Small intestine (tissue), 7 donors: ENCODE measurements around the gene ALDH1L1. TPM values are rescaled to one million over a fixed set of nuclear protein-coding genes. Genes with fewer than 3 reads are reported as not detected.

ENCODE experiments used
- DNase-seq, 2 donors: peaks; one replicate each; pipeline versions ENCODE4 v3.0.0 to v3.0.0-alpha.2; 2013
- FAIRE-seq: peaks from 2 replicates; lab custom pipeline; 2012; peaks lifted over from hg19 to GRCh38; lab: Jason Lieb, UNC
- H3K27ac ChIP-seq, 3 donors: one replicate each; pipeline ENCODE4 v1.5.1; 2013; ENCODE audit warnings: low read length in 2 of 3, mild to moderate bottlenecking in 2 of 3, control low read depth in 1 of 3, inconsistent platforms in 1 of 3, low read depth in 1 of 3, moderate library complexity in 1 of 3
- H3K27me3 ChIP-seq, 3 donors: one replicate each; pipeline ENCODE4 v1.6.1; 2013; ENCODE audit warnings: low read length in 3 of 3, inconsistent platforms in 1 of 3; ENCODE audit not compliant: control insufficient read depth in 3 of 3, insufficient read depth in 3 of 3
- H3K36me3 ChIP-seq, 3 donors: one replicate each; pipeline ENCODE4 v1.6.1; 2013; ENCODE audit warnings: low read length in 3 of 3, inconsistent platforms in 1 of 3, low read depth in 1 of 3, mild to moderate bottlenecking in 1 of 3, moderate library complexity in 1 of 3; ENCODE audit not compliant: control insufficient read depth in 3 of 3, insufficient read depth in 2 of 3
- H3K4me1 ChIP-seq, 3 donors: one replicate each; pipeline ENCODE4 v1.6.1; 2013; ENCODE audit warnings: low read length in 2 of 3, inconsistent platforms in 1 of 3, low read depth in 1 of 3, mild to moderate bottlenecking in 1 of 3, moderate library complexity in 1 of 3; ENCODE audit not compliant: control insufficient read depth in 3 of 3, insufficient read depth in 2 of 3
- H3K4me3 ChIP-seq, 3 donors: one replicate each; pipeline ENCODE4 v1.5.1; 2013; ENCODE audit warnings: low read length in 3 of 3, control low read depth in 1 of 3, inconsistent platforms in 1 of 3, low read depth in 1 of 3, mild to moderate bottlenecking in 1 of 3, moderate library complexity in 1 of 3
- H3K9me3 ChIP-seq, 2 donors: one replicate each; pipeline ENCODE4 v1.6.1; 2013; ENCODE audit warnings: low read depth in 1 of 2, low read length in 1 of 2; ENCODE audit not compliant: control insufficient read depth in 2 of 2, insufficient read depth in 1 of 2
- WGBS, 3 donors: extraction: QIAGEN DNeasy Blood & Tissue Kit; methylation state at CpG; one replicate each; pipeline ENCODE4 v1.1.7; 2013; 5-methylcytosine and 5-hydroxymethylcytosine counted together
- polyA plus RNA-seq, 4 donors: library from polyadenylated mRNA; stranded (reverse) in 3 of 4; unstranded in 1 of 4; fragments of 200-250 nt in 3 of 4; fragments of 120-200 nt in 1 of 4; gene quantifications; one replicate each; pipeline versions ENCODE4 v1.2.1 to v1.2.3, GENCODE V29; 2013
- donor health status: healthy with polysubstance abuse.
- donor health status: control.
- donor health status: control.
- donor health status: Bipolar disorder and iron deficiency.
- donor health status: healthy.

Gene ALDH1L1
- polyA plus RNA-seq, 4 donors = 0.27 to 58.7 (median 2.5) TPM

DNA sequence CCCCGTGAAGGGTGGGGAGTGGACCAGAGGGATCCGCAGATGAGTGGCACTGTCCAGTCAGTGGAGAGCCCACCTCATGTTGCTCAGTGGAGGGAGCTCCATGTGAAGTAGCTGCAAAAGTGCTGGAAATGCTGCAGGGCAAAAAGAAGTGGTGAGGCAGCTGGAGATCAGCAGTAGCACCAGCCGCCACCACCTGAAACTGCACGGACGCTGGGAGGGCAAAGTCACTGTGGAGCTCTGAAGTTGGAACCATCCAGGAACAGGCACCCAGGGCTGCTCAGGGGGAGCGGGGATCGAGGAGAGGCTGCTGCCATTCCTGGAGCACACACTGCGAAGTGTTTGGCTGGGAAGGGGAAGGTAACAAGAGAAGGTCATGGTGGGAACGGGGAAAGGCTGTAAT is 6.4 kb upstream of the ALDH1L1 start:
- WGBS, 3 donors = 86 to 87% (median 86%) methylated on average over 9 of the region's 9 CpGs

DNA sequence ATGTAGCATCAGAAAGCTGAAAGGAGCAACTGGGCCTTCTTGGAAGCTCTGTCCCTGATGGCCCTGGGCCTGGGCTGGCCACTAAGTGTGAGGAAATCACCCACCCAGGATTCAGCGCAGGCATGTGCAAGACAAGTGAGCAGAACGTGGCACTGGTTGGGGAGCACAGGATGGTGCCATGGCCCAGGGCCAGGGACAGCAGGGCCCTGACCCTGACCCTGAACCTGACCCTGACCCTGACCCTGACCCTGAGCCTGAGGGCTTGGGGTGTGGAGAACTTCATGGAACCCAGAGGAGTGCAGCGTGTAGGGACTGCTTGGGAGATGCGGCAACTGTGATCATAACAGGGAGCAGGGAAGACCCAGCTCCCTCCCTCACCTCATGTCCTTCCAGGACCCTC is 5.9 kb upstream of the ALDH1L1 start:
- H3K27me3 ChIP-seq = peaks cover 0 to 3% (median 2%) of the 10 kb centered on the region in 3 donors
- H3K4me3 ChIP-seq = no peak overlapping the region
- peaks cover 0 to 3% (median 0%) of the 10 kb centered on the region in 3 donors for H3K36me3 ChIP-seq
- 80 to 88% (median 84%) methylated on average over 4 of the region's 4 CpGs for WGBS, 3 donors
- DNase-seq (no peak), FAIRE-seq (no peak)
- no peak overlapping the region for H3K27ac ChIP-seq
- H3K4me1 ChIP-seq = no peaks in the 10 kb centered on the region
- H3K9me3 ChIP-seq = no peaks in the 10 kb centered on the region

More for the DNA sequence above, 6.4 kb upstream of the ALDH1L1 start:
- Histone ChIP-seq H3K4me1 (no peaks in the 10 kb centered on the region), H3K36me3 (peaks cover 0 to 3% (median 0%) of the 10 kb centered on the region in 3 donors), H3K9me3 (no peaks in the 10 kb centered on the region), H3K27me3 (peaks cover 0 to 3% (median 0%) of the 10 kb centered on the region in 3 donors), H3K27ac (no peak overlapping the region), H3K4me3 (no peak overlapping the region)
- FAIRE-seq (no peak), DNase-seq (no peak)

DNA sequence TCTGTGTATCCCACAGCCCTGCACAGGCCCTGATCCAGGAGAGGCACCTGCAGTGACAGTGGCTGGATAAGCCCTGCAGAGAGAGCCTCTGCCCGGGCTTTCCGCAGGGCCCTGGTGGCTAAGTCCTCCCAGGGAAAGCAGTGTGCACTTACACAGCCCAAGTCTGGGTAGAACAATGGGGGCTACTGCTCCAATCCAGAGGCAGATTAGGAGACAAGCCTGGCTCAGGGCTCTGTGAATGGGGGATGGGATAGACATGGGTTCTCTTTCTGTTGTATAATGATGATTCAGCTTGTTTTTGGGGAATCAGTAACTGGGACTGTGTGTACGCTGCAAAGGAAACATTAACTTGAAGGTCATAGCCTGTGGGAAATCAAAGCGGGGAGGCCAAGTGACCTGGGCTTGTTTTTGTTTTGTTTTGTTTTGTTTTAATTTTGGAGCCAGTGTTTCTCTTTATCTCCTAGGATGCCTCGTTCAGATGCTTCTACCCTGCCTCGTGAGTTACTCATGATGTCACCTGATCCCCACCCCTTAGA is 4.1 kb upstream of the ALDH1L1 start:
- Histone ChIP-seq H3K27ac (no peak overlapping the region), H3K4me1 (no peaks in the 10 kb centered on the region), H3K9me3 (no peaks in the 10 kb centered on the region), H3K27me3 (peaks cover 6 to 12% (median 8%) of the 10 kb centered on the region in 3 donors), H3K36me3 (peaks cover 0 to 3% (median 0%) of the 10 kb centered on the region in 3 donors), H3K4me3 (no peak overlapping the region)
- FAIRE-seq (no peak), DNase-seq (no peak)
- WGBS, 3 donors = 68 to 74% (median 73%) methylated on average over 6 of the region's 6 CpGs

DNA sequence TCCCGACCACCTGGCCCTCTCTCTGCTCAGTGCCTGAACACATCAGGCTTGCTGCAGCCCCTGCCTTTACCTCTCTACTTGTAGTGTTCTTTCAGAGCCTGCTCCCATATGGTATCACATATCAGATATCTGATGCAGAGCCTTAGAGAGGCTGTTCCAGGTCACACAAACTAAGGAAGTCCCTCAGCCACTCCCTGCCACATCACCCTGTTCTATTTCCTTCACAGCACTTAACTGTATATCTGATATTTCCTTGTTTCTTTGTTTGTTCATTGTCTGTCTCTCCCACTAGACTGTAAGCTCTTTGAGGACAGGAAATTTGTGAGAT is 976 bp upstream of the ALDH1L1 start:
- 37 to 50% (median 43%) methylated on average over 1 of the region's 1 CpG for WGBS, 3 donors
- H3K27me3 ChIP-seq = peaks cover 6 to 13% (median 8%) of the 10 kb centered on the region in 3 donors

DNA sequence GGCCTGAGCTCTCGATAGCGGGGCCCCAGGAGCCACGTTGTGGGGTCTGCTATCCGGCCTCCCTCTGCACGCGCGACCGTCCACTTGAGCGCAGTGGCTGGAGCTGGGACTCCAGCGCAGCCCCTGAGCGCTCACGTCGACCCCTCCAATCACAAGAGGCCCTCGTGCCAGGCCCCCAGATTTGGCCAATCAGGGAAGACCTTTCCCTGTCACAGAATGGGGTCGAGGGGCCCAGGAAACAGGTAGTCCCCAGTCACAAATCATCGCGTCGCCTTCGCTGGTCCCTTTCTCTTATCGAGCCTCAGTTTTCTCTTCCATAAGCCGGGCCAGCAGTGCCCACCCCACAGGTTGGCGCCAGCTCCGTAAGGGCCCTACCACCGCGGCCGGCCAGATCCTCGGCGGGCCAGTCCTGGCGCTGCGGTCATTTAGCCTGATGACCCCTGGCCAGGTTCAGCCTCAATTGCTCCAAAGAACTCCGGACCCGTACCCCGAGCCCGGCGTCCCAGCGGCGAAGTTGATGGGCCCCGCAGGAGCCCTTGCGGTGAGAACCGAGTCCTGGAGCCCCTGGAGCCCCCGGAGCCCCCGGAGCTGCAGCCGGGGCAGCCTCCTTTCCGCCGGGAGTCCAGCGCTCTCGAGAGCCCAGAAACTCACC is 435 bp downstream of the ALDH1L1 start:
- Histone ChIP-seq H3K4me3 (peak overlapping the region in 2 of 3 donors; percentile 22 to 68), H3K4me1 (no peaks in the 10 kb centered on the region), H3K36me3 (peaks cover 0 to under 1% (median 0%) of the 10 kb centered on the region in 3 donors), H3K27me3 (peaks cover 6 to 13% (median 8%) of the 10 kb centered on the region in 3 donors), H3K27ac (peak overlapping the region in 1 of 3 donors; percentile 91), H3K9me3 (no peaks in the 10 kb centered on the region)
- WGBS, 3 donors = 4% methylated on average over 47 of the region's 47 CpGs
- FAIRE-seq = no peak
- DNase-seq = peak in 1 of 2 donors; percentile 81

More for the DNA sequence above, 976 bp upstream of the ALDH1L1 start:
- peak overlapping the region in 1 of 3 donors; percentile 68 for H3K4me3 ChIP-seq
- H3K36me3 ChIP-seq = peaks cover 0 to 3% (median 0%) of the 10 kb centered on the region in 3 donors
- no peak for DNase-seq
- H3K4me1 ChIP-seq = no peaks in the 10 kb centered on the region
- FAIRE-seq = no peak
- H3K9me3 ChIP-seq = no peaks in the 10 kb centered on the region
- H3K27ac ChIP-seq = no peak overlapping the region

DNA sequence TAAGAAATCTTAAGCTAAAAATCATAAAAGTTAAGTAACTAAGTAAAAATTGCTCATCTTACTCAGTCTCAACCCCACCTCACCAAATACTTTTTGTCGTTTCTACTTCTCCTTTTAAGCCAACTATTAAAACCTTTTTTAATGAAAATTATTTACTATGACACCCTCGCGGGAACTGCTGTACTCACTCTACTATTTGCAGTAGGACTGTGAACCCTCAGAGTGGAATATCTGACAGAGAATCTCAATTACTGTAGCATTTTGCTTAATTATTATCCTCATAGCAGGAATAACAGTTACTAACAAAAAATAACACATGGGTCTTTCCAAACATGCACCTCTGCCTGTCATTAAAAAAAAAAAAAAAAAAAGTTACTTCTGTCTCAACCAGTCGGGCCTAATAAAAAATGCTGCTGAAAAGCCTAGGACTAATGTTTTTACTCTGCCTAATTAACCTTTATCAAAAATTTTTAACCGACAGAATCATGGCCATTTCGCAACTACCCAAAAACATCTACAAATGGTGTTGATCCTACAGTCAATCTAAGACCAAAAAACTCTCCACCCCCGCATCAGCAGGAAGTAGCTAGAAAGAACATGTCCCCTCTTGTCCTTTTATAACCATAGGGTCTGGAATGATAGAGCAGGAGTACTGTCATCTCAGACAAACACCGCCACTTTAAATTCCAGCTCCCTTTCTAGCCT is 10.2 kb downstream of the ALDH1L1 start:
- no peaks in the 10 kb centered on the region for H3K9me3 ChIP-seq
- 75 to 79% (median 76%) methylated on average over 8 of the region's 8 CpGs for WGBS, 3 donors
- DNase-seq = peak in 1 of 2 donors; percentile 28
- peaks cover 0 to 8% (median 0%) of the 10 kb centered on the region in 3 donors for H3K4me1 ChIP-seq
- no peak overlapping the region for H3K4me3 ChIP-seq
- FAIRE-seq = no peak
- no peaks in the 10 kb centered on the region for H3K36me3 ChIP-seq
- H3K27ac ChIP-seq = peak overlapping the region in 1 of 3 donors; percentile 63
- H3K27me3 ChIP-seq = peaks cover 0 to 2% (median 0%) of the 10 kb centered on the region in 3 donors

DNA sequence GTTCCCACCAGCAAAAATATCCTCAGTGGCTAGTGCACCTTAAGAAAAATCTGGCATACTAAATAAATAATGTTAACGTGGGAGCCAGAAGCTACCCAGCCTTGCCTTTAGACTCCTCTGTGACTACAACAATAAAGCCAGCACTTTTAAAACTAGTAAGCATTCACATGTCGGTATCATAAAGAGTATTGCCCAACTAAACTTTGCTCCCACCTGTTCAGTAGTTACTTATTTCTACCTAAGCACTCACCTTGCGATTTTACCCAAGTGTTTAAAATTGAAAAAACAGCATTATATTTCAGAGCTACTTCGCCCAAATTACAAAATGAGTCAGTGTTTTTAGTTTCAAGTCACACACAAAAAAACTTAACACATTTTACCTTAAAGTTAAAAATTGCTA is 12.8 kb downstream of the ALDH1L1 start:
- H3K4me3 ChIP-seq = no peak overlapping the region
- DNase-seq = peak; percentile 15 to 86

DNA sequence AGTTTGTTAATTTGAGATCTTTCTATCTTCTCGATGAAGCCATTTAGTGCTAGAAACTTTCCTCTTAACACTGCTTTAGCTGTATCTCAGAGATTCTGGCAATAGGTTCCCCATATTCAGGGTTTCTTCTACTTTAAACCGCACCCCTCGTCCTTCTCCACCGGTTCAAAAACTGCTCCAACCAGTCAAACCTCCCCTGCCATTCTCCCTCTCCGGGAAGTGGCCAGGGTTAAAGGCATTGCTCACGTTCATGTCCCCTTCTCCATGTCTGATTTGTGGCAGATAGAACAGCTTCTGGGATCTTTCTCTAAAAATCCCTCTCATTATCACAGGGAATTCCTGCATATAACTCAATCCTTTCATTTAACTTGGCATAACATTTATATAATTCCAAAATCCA is 14.4 kb downstream of the ALDH1L1 start:
- Histone ChIP-seq H3K27ac (no peak overlapping the region), H3K4me3 (no peak overlapping the region), H3K9me3 (no peaks in the 10 kb centered on the region), H3K36me3 (no peaks in the 10 kb centered on the region), H3K4me1 (peaks cover 0 to 8% (median 0%) of the 10 kb centered on the region in 3 donors), H3K27me3 (peaks cover 0 to 6% (median 0%) of the 10 kb centered on the region in 3 donors)
- WGBS, 3 donors = 32 to 52% (median 40%) methylated on average over 6 of the region's 6 CpGs
- DNase-seq (peak in 1 of 2 donors; percentile 31), FAIRE-seq (no peak)

More for the DNA sequence above, 12.8 kb downstream of the ALDH1L1 start:
- Histone ChIP-seq H3K36me3 (no peaks in the 10 kb centered on the region), H3K9me3 (no peaks in the 10 kb centered on the region), H3K27ac (peak overlapping the region in 1 of 3 donors; percentile 79), H3K4me1 (peaks cover 0 to 8% (median 0%) of the 10 kb centered on the region in 3 donors), H3K27me3 (peaks cover 0 to 6% (median 0%) of the 10 kb centered on the region in 3 donors)
- 17 to 66% (median 42%) methylated on average over 4 of the region's 4 CpGs for WGBS, 3 donors
- no peak for FAIRE-seq
